GM23338 (cell line): ENCODE data around the gene OR6N1.

Experiments
- EZH2 ChIP-seq: fragments of 200-600 bp; sonication (generic); IDR thresholded peaks from one replicate; pipeline ENCODE4 v1.8.0; 2017; ENCODE audit warnings: antibody characterized with exemption, mild to moderate bottlenecking, low read depth; ENCODE audit not compliant: unreplicated experiment
- EZH2phosphoT487 ChIP-seq: fragments of 200-600 bp; sonication (generic); IDR thresholded peaks from one replicate; pipeline ENCODE4 v1.8.1; 2018; ENCODE audit warnings: antibody characterized with exemption; ENCODE audit not compliant: unreplicated experiment
- POLR2AphosphoS5 ChIP-seq: IDR thresholded peaks from 2 replicates; pipeline ENCODE4 v1.6.1; 2016; ENCODE audit warnings: antibody characterized with exemption, low read depth

GRCh38 chr1:158814970-158815369, 43.0 kb upstream of the OR6N1 start:
- TF ChIP-seq EZH2phosphoT487 (no peak), POLR2AphosphoS5 (no peak), EZH2 (no peak)
